HS-5 (cell line): ENCODE data around the gene ITGA7.

Source experiments
- DNase-seq: peaks from one replicate; pipeline ENCODE4 v3.0.0-alpha.2; 2012; ENCODE audit warnings: low read depth

Gene ITGA7

GRCh38 chr12:55642669-55643068 is 65.0 kb downstream of the ITGA7 start:
- DNase-seq, result no peak

- DNase-seq, result no peak
Measured at GRCh38 chr12:55642267-55642666, 65.4 kb downstream of the ITGA7 start.

GRCh38 chr12:55641595-55641994 is 66.1 kb downstream of the ITGA7 start:
- no peak for DNase-seq

- DNase-seq, result no peak
Measured at GRCh38 chr12:55637467-55637866, 70.2 kb downstream of the ITGA7 start.

- no peak for DNase-seq
Measured at GRCh38 chr12:55636853-55637252, 70.9 kb downstream of the ITGA7 start, which contains the start of gene OR10P1. Gene OR10P1, plus strand, starts transcription at chr12:55636892. Its CDS starts 0 bp downstream, at chr12:55636892.

GRCh38 chr12:55636116-55636655 is 71.5 kb downstream of the ITGA7 start:
- DNase-seq, result no peak
